ENCODE measurements around the gene FAM124A. TPM values are rescaled to one million over a fixed set of nuclear protein-coding genes. Genes with fewer than 3 reads are reported as not detected.
A peak's percentile ranks its signal among the peaks of the same experiment; 100 is the strongest.

FAM124A gene
- total RNA-seq, 1 donor from 2014 or later = 1.8 TPM

- Mint-ChIP-seq H3K4me1 (ENCODE audit: unreplicated experiment) (peaks cover 11% of the 10 kb centered on the region), H3K9me3 (ENCODE audit: unreplicated experiment) (no peaks in the 10 kb centered on the region), H3K4me3 (ENCODE audit: unreplicated experiment) (peak overlapping the region; percentile 66), H3K36me3 (ENCODE audit: unreplicated experiment) (peaks cover 5% of the 10 kb centered on the region), H3K27me3 (ENCODE audit: unreplicated experiment) (peaks cover 39% of the 10 kb centered on the region), H3K27ac (ENCODE audit: unreplicated experiment) (no peak overlapping the region)
- DNase-seq (ENCODE audit: extremely low spot score, unreplicated experiment) = no peak
- no peak for TF ChIP-seq CTCF (IDR thresholded peaks at IDR 0.05)
Observed at GRCh38 chr13:51222686-51223559, 725 bp downstream of the FAM124A start.

GRCh38 chr13:51223560-51224270 is 1.5 kb downstream of the FAM124A start:
- Mint-ChIP-seq H3K27me3 (ENCODE audit: unreplicated experiment) (peaks cover 39% of the 10 kb centered on the region), H3K9me3 (ENCODE audit: unreplicated experiment) (no peaks in the 10 kb centered on the region), H3K27ac (ENCODE audit: unreplicated experiment) (no peak overlapping the region), H3K4me3 (ENCODE audit: unreplicated experiment) (peak overlapping the region; percentile 48), H3K36me3 (ENCODE audit: unreplicated experiment) (peaks cover 5% of the 10 kb centered on the region), H3K4me1 (ENCODE audit: unreplicated experiment) (peaks cover 11% of the 10 kb centered on the region)
- no peak for TF ChIP-seq CTCF (IDR thresholded peaks at IDR 0.05)
- no peak for DNase-seq (ENCODE audit: extremely low spot score, unreplicated experiment)

- Mint-ChIP-seq H3K4me3 (ENCODE audit: unreplicated experiment) (peak overlapping the region; percentile 26), H3K4me1 (ENCODE audit: unreplicated experiment) (peaks cover 11% of the 10 kb centered on the region), H3K27me3 (ENCODE audit: unreplicated experiment) (peaks cover 37% of the 10 kb centered on the region), H3K27ac (ENCODE audit: unreplicated experiment) (no peak overlapping the region), H3K36me3 (ENCODE audit: unreplicated experiment) (peaks cover 5% of the 10 kb centered on the region), H3K9me3 (ENCODE audit: unreplicated experiment) (no peaks in the 10 kb centered on the region)
- DNase-seq (ENCODE audit: extremely low spot score, unreplicated experiment) = no peak
- no peak for TF ChIP-seq CTCF (IDR thresholded peaks at IDR 0.05)
Observed at GRCh38 chr13:51225029-51225428, 2.8 kb downstream of the FAM124A start.

GRCh38 chr13:51227404-51227803 is 5.2 kb downstream of the FAM124A start:
- Mint-ChIP-seq H3K27ac (ENCODE audit: unreplicated experiment) (no peak overlapping the region), H3K4me1 (ENCODE audit: unreplicated experiment) (peaks cover 7% of the 10 kb centered on the region), H3K9me3 (ENCODE audit: unreplicated experiment) (no peaks in the 10 kb centered on the region), H3K36me3 (ENCODE audit: unreplicated experiment) (peaks cover 5% of the 10 kb centered on the region), H3K4me3 (ENCODE audit: unreplicated experiment) (no peak overlapping the region), H3K27me3 (ENCODE audit: unreplicated experiment) (peaks cover 35% of the 10 kb centered on the region)
- DNase-seq (ENCODE audit: extremely low spot score, unreplicated experiment) = no peak
- no peak for TF ChIP-seq CTCF (IDR thresholded peaks at IDR 0.05)

- DNase-seq (ENCODE audit: extremely low spot score, unreplicated experiment) = no peak
- no peaks in the 10 kb centered on the region for H3K9me3 Mint-ChIP-seq (ENCODE audit: unreplicated experiment)
- no peak for TF ChIP-seq CTCF (IDR thresholded peaks at IDR 0.05)
- H3K27ac Mint-ChIP-seq (ENCODE audit: unreplicated experiment) = no peak overlapping the region
- H3K27me3 Mint-ChIP-seq (ENCODE audit: unreplicated experiment) = peaks cover 21% of the 10 kb centered on the region
- peaks cover 5% of the 10 kb centered on the region for H3K36me3 Mint-ChIP-seq (ENCODE audit: unreplicated experiment)
- H3K4me1 Mint-ChIP-seq (ENCODE audit: unreplicated experiment) = no peaks in the 10 kb centered on the region
- H3K4me3 Mint-ChIP-seq (ENCODE audit: unreplicated experiment) = no peak overlapping the region
Observed at GRCh38 chr13:51229101-51229719, 7.0 kb downstream of the FAM124A start.

Measured in osteocyte (in vitro differentiated cells).